Measurements from ENCODE around the gene ANLN.

DNA sequence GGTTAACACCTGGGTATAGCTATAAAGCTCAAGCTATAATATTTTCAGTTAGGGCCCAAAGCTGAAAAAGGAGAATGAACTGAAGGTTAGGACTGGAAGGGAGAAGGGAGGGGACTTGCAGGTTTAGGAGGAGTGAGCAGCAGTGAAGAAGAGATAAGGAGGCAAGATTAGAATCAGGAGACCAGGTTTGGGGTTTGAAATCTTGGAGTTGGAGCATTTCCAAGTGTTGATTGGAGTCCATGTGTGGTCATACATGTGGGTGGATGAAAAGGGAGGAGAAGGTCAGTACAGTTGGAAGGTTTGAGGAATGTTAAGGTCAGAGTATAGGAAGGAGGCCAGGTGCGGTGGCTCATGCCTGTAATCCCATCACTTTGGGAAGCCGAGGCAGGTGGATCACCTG lies 8.6 kb upstream of the ANLN start:
- no peak for TF ChIP-seq POLR2A (IDR thresholded peaks at IDR 0.05; ENCODE audit: low read depth, low read length)
- TF ChIP-seq TAF1 (IDR thresholded peaks at IDR 0.05; ENCODE audit: borderline replicate concordance, low read depth, low read length): no peak
